K562 (cell line): ENCODE measurements around the gene HMGA1.

Experiments used
- CAMTA2 ChIP-seq: fragments of 250-450 bp; sonication (Bioruptor Pico); conservative IDR thresholded peaks from 2 replicates; pipeline ENCODE4 v1.5.1; 2022
- MYNN ChIP-seq, 2 experiments: sonication (generic); formaldehyde crosslinking in 1 of 2; IDR thresholded peaks; 2 replicates each; pipeline versions ENCODE4 v1.5.0 to v1.6.1; 2016 to 2020; ENCODE audit warnings: antibody characterized with exemption in 1 of 2, missing genetic modification reagents in 1 of 2
- NRF1 ChIP-seq, 2 experiments: fragments of 450-650 bp; IDR thresholded peaks in 1 of 2; conservative IDR thresholded peaks in 1 of 2; 2 replicates each; pipeline ENCODE4 v1.6.1; 2014; ENCODE audit warnings: mild to moderate bottlenecking in 2 of 2
- YY1 ChIP-seq, 3 experiments: IDR thresholded peaks; 2 replicates each; pipeline ENCODE4 v1.6.1; 2011; ENCODE audit warnings: low read length in 2 of 3, mild to moderate bottlenecking in 2 of 3, moderate library complexity in 2 of 3, borderline replicate concordance in 1 of 3, control low read depth in 1 of 3, low read depth in 1 of 3; ENCODE audit not compliant: insufficient read depth in 3 of 3, insufficient replicate concordance in 2 of 3, control insufficient read depth in 1 of 3, insufficient read length in 1 of 3; ENCODE audit errors: extremely low read depth in 1 of 3
- ZNF143 ChIP-seq: sonication (generic); formaldehyde crosslinking; IDR thresholded peaks from 2 replicates; pipeline ENCODE4 v1.9.0; 2022; ENCODE audit warnings: mild to moderate bottlenecking, missing genetic modification reagents
- TF ChIP-seq, protein P1 (sequence below), 2 experiments: IDR thresholded peaks; 2 replicates each; pipeline ENCODE4 v1.6.1; 2012; ENCODE audit warnings: improper control_type of control experiment in 2 of 2, low read depth in 2 of 2, low read length in 2 of 2, borderline replicate concordance in 1 of 2

DNA sequence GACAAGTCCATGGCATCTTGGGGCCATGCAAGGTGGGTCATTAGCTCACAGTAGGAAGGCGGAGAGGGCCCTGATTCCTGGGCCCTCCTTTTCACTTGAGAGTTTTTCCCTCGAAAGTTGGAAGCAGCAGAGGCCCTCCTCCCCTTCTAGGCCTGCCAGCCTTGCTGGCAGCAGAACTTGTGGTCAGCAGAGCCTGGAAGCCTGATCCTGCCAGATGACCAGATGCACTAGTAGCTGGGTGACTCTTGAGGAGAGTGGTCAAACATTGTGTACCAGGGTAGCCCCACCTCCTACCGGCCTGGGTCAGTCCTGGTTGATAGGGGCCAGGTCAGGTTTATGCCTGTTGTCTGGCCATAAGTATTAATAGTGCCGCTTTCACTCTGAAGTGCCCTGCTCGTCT, 3.8 kb upstream of the HMGA1 start:
- no peak for TF ChIP-seq YY1 (IDR thresholded peaks at IDR 0.05; ENCODE audit: borderline replicate concordance in 1 of 3, control insufficient read depth in 1 of 3, extremely low read depth in 1 of 3, insufficient read depth in 3 of 3, insufficient read length in 1 of 3, insufficient replicate concordance in 2 of 3, low read depth in 1 of 3, low read length in 2 of 3)
- TF ChIP-seq NRF1 (conservative IDR thresholded peaks at IDR 0.05 in 1 of 2, IDR thresholded peaks at IDR 0.05 in 1 of 2), result no peak
- no peak for TF ChIP-seq MYNN (IDR thresholded peaks at IDR 0.05)
- no peak for TF ChIP-seq MYNN (CRISPR knock-in tag; IDR thresholded peaks at IDR 0.05)
- TF ChIP-seq CAMTA2 (CRISPR knock-in tag), result no peak
- TF ChIP-seq ZNF143 (CRISPR knock-in tag), result no peak
- TF ChIP-seq, protein P1, sequence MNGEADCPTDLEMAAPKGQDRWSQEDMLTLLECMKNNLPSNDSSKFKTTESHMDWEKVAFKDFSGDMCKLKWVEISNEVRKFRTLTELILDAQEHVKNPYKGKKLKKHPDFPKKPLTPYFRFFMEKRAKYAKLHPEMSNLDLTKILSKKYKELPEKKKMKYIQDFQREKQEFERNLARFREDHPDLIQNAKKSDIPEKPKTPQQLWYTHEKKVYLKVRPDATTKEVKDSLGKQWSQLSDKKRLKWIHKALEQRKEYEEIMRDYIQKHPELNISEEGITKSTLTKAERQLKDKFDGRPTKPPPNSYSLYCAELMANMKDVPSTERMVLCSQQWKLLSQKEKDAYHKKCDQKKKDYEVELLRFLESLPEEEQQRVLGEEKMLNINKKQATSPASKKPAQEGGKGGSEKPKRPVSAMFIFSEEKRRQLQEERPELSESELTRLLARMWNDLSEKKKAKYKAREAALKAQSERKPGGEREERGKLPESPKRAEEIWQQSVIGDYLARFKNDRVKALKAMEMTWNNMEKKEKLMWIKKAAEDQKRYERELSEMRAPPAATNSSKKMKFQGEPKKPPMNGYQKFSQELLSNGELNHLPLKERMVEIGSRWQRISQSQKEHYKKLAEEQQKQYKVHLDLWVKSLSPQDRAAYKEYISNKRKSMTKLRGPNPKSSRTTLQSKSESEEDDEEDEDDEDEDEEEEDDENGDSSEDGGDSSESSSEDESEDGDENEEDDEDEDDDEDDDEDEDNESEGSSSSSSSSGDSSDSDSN (IDR thresholded peaks at IDR 0.05; ENCODE audit: borderline replicate concordance in 1 of 2, low read depth in 2 of 2, low read length in 2 of 2), result no peak
